SJCRH30 (cell line): ENCODE measurements around the gene GLIS2. TPM values are rescaled to one million over a fixed set of nuclear protein-coding genes. Genes with fewer than 3 reads are reported as not detected.
A peak's percentile ranks its signal among the peaks of the same experiment; 100 is the strongest.
"Not testable (repeated sequence)": the region's sequence is repeated elsewhere in the genome, so short reads cannot be mapped to it uniquely, and the experiment has no call there.

Experiments used
- DNase-seq, 2 experiments: peaks; one replicate each; pipeline ENCODE4 v3.0.0-alpha.2; 2015 to 2020
- H3K27ac ChIP-seq: fragments of 250-450 bp; sonication (Bioruptor Pico); 2 replicates; pipeline ENCODE4 v1.5.1; 2020; ENCODE audit warnings: mild to moderate bottlenecking, moderate library complexity
- H3K27me3 ChIP-seq: fragments of 250-450 bp; sonication (Bioruptor Pico); 2 replicates; pipeline ENCODE4 v1.5.1; 2020; ENCODE audit warnings: mild to moderate bottlenecking, moderate library complexity
- H3K36me3 ChIP-seq: fragments of 250-450 bp; sonication (Bioruptor Pico); 2 replicates; pipeline ENCODE4 v1.5.1; 2020; ENCODE audit warnings: mild to moderate bottlenecking, moderate library complexity
- H3K4me1 ChIP-seq: fragments of 250-450 bp; sonication (Bioruptor Pico); 2 replicates; pipeline ENCODE4 v1.5.1; 2020; ENCODE audit warnings: mild to moderate bottlenecking, moderate library complexity
- H3K4me3 ChIP-seq: fragments of 250-450 bp; sonication (Bioruptor Pico); 2 replicates; pipeline ENCODE4 v1.5.1; 2020; ENCODE audit warnings: mild to moderate bottlenecking, moderate library complexity
- H3K9me3 ChIP-seq: fragments of 250-450 bp; sonication (Bioruptor Pico); replicated peaks from 2 replicates; pipeline ENCODE4 v1.5.1; 2020; ENCODE audit warnings: mild to moderate bottlenecking, moderate library complexity
- total RNA-seq: library from RNA; depleted of rRNA; stranded (reverse); fragments of >200 nt; shearing (Covaris generic); gene quantifications from 2 replicates; pipeline ENCODE4 v1.2.3, GENCODE V29; 2014

Gene GLIS2
- total RNA-seq, 1 experiment from 2014 or later = 1.6 TPM

DNA sequence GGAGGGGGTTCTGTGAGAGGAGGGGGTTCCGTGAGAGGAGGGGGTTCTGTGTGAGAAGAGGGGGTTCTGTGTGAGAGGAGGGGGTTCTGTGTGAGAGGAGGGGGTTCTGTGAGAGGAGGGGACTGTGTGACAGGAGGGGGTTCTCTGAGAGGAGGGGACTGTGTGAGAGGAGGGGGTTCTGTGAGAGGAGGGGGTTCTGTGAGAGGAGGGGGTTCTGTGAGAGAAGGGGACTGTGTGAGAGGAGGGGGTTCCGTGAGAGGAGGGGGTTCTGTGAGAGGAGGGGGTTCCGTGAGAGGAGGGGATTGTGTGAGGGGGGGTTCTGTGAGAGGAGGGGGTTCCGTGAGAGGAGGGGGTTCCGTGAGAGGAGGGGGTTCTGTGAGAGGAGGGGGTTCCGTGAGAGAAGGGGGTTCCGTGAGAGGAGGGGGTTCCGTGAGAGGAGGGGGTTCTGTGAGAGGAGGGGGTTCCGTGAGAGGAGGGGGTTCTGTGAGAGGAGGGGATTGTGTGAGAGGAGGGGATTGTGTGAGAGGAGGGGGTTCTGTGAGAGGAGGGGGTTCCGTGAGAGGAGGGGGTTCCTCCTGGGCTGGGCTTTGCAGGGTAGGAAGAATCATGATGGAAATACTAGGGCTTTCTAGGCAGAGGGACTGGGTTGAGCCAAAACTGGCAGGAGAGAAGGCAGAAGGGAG, 28.6 kb downstream of the GLIS2 start:
- H3K4me1 ChIP-seq, DNase-seq, H3K27me3 ChIP-seq, H3K36me3 ChIP-seq, H3K9me3 ChIP-seq, H3K4me3 ChIP-seq, H3K27ac ChIP-seq: not testable (repeated sequence)

DNA sequence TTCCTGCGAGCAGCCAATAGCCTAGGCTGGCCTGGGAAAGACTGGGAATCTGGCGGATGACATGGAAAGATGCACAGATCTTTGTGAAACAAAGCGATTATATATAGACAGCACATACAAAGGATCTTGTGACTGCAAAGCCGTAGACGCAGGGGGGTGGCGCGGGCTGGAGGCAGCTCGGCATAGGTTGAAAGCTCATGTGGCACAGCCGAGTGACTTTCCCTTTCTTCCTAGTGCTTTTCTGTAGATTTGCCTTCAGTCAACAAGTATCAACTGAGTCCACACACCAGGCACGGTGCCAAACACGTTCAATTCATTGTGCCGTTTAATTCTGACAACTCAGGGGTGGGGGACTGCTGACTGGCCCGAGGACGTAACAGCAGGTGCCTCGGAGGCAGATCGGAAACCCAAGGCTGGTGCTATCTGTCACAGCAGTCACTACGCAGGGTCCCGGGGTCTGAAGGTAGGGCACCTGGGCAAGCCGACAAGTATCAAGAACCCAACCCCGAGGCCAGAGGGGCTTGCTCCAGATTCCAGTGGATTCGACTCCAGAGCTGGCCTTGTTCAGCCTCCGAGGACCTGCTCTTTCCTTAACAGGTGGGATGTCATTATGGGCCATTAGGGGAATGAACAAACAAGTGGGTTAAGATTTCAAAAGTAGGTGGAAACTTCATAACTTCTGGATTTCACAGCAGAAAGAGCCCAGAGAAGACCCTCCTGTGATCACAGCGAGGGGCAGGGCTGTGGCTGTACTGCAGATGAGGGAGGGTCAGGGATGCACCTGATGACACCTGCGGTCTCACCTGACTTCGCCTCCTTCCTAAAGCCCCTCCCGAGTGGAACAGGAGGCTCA, 29.3 kb downstream of the GLIS2 start:
- no peak for DNase-seq
- Histone ChIP-seq H3K4me3 (no peak overlapping the region), H3K4me1 (no peaks in the 10 kb centered on the region), H3K27ac (no peak overlapping the region), H3K27me3 (no peaks in the 10 kb centered on the region), H3K36me3 (no peaks in the 10 kb centered on the region), H3K9me3 (no peaks in the 10 kb centered on the region)

- Histone ChIP-seq H3K27me3 (no peaks in the 10 kb centered on the region), H3K9me3 (no peaks in the 10 kb centered on the region), H3K27ac (no peak overlapping the region), H3K4me1 (no peaks in the 10 kb centered on the region), H3K4me3 (no peak overlapping the region), H3K36me3 (no peaks in the 10 kb centered on the region)
- DNase-seq = no peak
Measured at GRCh38 chr16:4345836-4346781, 30.2 kb downstream of the GLIS2 start.

DNA sequence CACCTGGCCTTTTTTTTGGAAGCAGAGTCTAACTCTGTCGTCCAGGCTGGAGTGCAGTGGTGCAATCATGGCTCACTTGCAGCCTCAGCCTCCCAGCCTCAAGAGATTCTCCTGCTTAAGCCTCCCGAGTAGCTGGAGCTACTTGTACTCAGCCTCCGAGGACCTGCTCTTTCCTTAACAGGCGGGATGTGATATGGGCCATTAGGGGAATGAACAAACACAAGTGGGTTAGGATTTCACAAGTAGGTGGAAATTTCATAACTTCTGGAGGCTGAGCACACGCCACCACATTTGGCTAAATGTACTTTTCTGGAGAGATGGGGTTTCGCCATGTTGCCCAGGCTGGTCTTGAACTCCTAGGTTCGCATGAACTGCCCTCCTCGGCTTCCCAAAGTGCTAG, 31.1 kb downstream of the GLIS2 start:
- Histone ChIP-seq H3K36me3 (no peaks in the 10 kb centered on the region), H3K4me1 (0 out of 2 replicates have a peak, but pooled peaks cover 2% of the 10 kb centered on the region), H3K9me3 (no peaks in the 10 kb centered on the region), H3K4me3 (no peak overlapping the region), H3K27ac (no peak overlapping the region), H3K27me3 (no peaks in the 10 kb centered on the region)
- DNase-seq = no peak

DNA sequence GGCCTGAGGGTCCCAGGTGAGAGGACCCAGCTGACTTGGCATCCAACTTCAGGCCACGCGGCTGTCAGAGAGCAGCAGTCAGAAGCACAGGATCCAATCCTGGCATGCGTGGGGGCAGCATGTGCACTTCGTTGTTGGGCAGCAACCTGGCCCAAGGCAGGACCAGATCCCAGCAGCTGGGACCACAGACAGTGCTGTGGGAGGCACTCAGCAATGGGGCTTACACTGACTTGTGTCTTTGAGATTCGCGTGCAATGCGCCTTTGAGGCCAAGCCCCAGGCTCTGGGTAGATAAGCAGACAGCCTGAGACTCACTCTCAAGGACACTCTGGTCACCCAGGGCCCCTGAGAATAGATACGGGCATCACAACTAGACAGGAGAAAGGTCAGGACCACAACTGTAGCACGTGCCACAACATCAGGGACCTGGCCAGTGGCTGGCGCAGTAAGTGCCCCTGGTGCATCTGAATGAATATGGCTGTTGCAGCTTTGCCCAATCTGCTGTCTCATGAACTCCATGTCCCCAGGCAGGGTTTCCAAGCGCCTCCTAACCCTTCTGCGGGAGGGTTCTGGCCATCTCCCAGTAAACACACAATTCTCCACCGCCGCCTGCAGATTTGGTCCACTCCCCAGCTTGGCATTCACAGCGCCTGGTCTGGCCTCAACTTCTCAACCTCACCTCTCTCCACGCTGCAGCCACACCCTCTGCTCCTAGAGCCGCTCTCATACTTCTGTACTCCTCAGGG, 32.1 kb downstream of the GLIS2 start:
- Histone ChIP-seq H3K27ac (no peak overlapping the region), H3K4me3 (no peak overlapping the region), H3K27me3 (no peaks in the 10 kb centered on the region), H3K9me3 (no peaks in the 10 kb centered on the region), H3K4me1 (0 out of 2 replicates have a peak, but pooled peaks cover 2% of the 10 kb centered on the region), H3K36me3 (no peaks in the 10 kb centered on the region)
- DNase-seq = no peak

DNA sequence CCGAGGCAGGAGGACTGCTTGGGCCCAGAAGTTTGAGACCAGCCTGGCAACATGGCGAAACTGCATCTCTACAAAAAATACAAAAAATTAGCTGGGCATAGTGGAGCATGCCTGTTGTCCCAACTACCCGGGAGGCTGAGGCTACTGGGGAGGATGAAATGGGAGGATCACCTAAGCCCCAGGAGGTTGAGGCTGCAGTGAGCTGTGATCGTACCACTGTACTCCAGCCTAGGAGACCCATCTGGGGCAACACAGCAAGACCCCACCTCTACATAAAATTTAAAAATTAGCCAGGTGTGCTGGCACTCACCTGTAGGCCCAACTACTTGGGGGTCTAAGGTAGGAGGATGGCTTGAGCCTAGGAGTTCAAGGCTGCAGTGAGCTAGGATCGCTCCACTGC, 33.5 kb downstream of the GLIS2 start:
- no peaks in the 10 kb centered on the region for H3K27me3 ChIP-seq
- 0 out of 2 replicates have a peak, but pooled peaks cover 2% of the 10 kb centered on the region for H3K4me1 ChIP-seq
- no peak overlapping the region for H3K27ac ChIP-seq

DNA sequence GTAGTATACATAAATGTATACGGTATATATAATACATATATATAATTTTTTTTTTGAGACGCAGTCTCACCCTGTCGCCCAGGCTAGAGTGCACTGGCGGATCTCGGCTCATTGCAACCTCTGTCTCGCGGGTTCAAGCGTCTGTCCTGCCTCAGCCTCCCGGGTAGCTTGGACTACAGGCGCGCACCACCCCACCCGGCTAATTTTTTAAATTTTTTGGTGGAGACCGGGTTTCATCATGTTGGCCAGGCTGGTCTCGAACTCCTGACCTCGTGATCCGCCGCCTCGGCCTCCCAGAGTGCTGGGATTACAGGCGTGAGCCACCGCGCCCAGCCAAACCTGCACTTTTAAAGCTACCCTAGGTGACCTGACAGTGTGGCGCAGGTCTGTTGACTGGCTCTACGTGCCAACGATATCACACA, 34.5 kb downstream of the GLIS2 start:
- H3K9me3 ChIP-seq = no peaks in the 10 kb centered on the region
- peak overlapping the region; percentile 74 for H3K4me3 ChIP-seq
- no peaks in the 10 kb centered on the region for H3K27me3 ChIP-seq
- DNase-seq = no peak
- peak overlapping the region; percentile 41; the same call in 1 of the 2 replicates for H3K27ac ChIP-seq
- H3K36me3 ChIP-seq = no peaks in the 10 kb centered on the region
- H3K4me1 ChIP-seq = 0 out of 2 replicates have a peak, but pooled peaks cover 2% of the 10 kb centered on the region

More for the DNA sequence above, 33.5 kb downstream of the GLIS2 start:
- no peaks in the 10 kb centered on the region for H3K36me3 ChIP-seq
- no peak overlapping the region for H3K4me3 ChIP-seq
- H3K9me3 ChIP-seq = no peaks in the 10 kb centered on the region
- DNase-seq = no peak

DNA sequence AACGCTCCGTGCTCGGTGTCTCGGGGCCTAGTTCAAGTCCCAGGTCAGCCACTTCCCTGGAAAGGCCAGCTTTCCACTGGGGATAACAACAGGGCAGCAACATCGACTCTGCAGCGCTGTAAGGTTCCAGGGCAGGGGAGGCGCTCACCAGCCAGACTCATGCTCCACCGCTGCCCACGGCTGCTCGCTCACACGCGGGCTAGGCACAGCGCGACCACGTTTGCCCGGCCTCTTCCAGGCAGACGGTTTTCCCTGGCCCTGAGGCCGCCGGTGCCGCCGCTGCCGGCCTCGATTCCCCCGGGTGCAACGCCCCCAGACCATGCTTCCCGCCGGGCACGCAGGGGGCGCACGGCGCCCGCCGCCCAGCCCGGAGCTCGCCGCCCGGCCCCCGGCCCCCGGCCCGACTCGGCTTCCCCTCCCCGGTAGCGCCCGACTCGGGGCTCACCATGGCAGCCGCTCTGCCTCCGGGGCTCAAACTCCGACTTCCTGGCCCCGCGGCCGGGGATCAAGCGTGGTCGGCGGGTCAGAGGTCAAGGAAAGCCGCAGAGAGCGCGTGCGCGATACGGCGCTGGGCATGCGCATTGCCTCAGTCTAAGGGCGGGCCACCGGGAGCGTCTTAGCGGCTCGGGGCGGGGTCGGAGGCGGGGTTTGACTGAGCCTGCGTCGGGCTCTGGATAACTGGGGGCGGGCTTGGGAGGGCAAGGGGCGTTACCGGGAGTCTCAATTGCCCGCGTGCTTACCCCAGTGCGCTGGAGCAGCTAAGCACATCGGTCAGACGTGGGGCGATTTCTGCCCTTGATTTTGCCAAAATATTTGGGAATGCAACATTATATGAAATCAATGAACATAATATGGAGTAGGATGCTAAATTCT, 35.2 kb downstream of the GLIS2 start, which contains the start of gene PAM16:
TSS of gene PAM16 (minus strand) at position 535 of the 873 bp plus-strand sequence. CDS start at position 448, 87 bp downstream.
- DNase-seq = peak; percentile 97
- peak within 1 kb of the TSS; percentile 41; the same call in 1 of the 2 replicates for H3K27ac ChIP-seq
- H3K36me3 ChIP-seq = no peaks in the 10 kb centered on the region
- no peaks in the 10 kb centered on the region for H3K27me3 ChIP-seq
- H3K4me3 ChIP-seq = peak within 1 kb of the TSS; percentile 74
- H3K9me3 ChIP-seq = no peaks in the 10 kb centered on the region
- 0 out of 2 replicates have a peak, but pooled peaks cover 2% of the 10 kb centered on the region for H3K4me1 ChIP-seq

DNA sequence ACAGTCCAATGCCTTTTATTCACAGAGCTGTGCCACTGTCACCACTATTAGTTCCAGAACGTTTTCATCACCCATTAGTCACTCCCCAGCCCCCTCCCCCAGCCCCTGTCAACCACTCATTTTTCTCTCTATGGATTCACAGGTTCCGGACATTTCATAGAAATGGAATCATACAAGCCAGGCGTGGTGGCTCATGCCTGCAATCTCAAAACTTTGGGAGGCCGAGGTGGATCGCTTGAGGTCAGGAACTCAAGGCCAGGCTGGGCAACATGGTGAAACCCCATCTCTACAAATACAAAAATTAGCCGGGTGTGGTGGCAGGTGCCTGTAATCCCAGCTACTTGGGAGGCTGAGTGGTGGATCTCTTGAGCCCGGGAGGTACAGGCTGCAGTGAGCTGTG, 36.0 kb downstream of the GLIS2 start:
- Histone ChIP-seq H3K27me3 (no peaks in the 10 kb centered on the region), H3K4me1 (0 out of 2 replicates have a peak, but pooled peaks cover 2% of the 10 kb centered on the region), H3K9me3 (no peaks in the 10 kb centered on the region), H3K4me3 (peak overlapping the region; percentile 74), H3K36me3 (no peaks in the 10 kb centered on the region), H3K27ac (no peak overlapping the region)
- DNase-seq = no peak

DNA sequence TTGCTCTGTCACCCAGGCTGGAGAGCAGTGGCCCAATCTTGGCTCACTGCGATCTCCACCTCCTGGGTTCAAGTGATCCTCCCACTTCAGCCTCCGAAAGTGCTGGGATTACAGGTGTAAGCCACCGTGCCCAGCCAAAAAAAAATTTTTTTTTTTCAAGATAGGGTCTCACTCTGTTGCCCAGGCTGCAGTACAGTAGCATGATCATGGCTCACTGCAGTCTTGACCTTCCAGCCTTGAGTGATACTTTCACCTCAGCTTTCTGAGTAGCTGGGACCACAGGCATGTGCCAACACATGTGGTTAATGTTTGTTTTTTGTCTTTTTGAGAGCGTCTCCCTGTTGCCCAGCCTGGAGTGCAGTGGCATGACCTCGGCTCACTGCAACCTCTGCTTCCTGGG, 37.0 kb downstream of the GLIS2 start:
- no peak overlapping the region for H3K4me3 ChIP-seq
- no peaks in the 10 kb centered on the region for H3K9me3 ChIP-seq
- 0 out of 2 replicates have a peak, but pooled peaks cover 2% of the 10 kb centered on the region for H3K4me1 ChIP-seq
- no peaks in the 10 kb centered on the region for H3K36me3 ChIP-seq
- no peak for DNase-seq
- no peaks in the 10 kb centered on the region for H3K27me3 ChIP-seq
- no peak overlapping the region for H3K27ac ChIP-seq

- Histone ChIP-seq H3K9me3 (no peaks in the 10 kb centered on the region), H3K27me3 (no peaks in the 10 kb centered on the region), H3K4me3 (no peak overlapping the region), H3K36me3 (peaks cover 1% of the 10 kb centered on the region; the same call in 1 of the 2 replicates), H3K27ac (no peak overlapping the region), H3K4me1 (0 out of 2 replicates have a peak, but pooled peaks cover 2% of the 10 kb centered on the region)
- no peak for DNase-seq
Measured at GRCh38 chr16:4353675-4354074, 37.8 kb downstream of the GLIS2 start.

- no peaks in the 10 kb centered on the region for H3K27me3 ChIP-seq
- H3K36me3 ChIP-seq = peaks cover 5% of the 10 kb centered on the region; the same call in 1 of the 2 replicates
- H3K4me1 ChIP-seq = 0 out of 2 replicates have a peak, but pooled peaks cover 2% of the 10 kb centered on the region
- DNase-seq = no peak
- H3K4me3 ChIP-seq = no peak overlapping the region
- H3K27ac ChIP-seq = no peak overlapping the region
- no peaks in the 10 kb centered on the region for H3K9me3 ChIP-seq
Measured at GRCh38 chr16:4354512-4355409, 38.9 kb downstream of the GLIS2 start.
